H9 (cell line): ENCODE measurements around the gene CYB561D1. TPM values are rescaled to one million over a fixed set of nuclear protein-coding genes. Genes with fewer than 3 reads are reported as not detected.

Experiments used
- DNase-seq: peaks from one replicate; pipeline ENCODE4 v3.0.0-alpha.2; 2017
- H2AFZ ChIP-seq: one replicate; pipeline ENCODE4 v1.6.1; 2013; ENCODE audit warnings: mild to moderate bottlenecking, low read length, control low read depth, moderate library complexity
- H2AK5ac ChIP-seq: 2 replicates; pipeline ENCODE4 v1.6.1; 2013; ENCODE audit warnings: low read length, control low read depth, mixed read lengths; ENCODE audit not compliant: insufficient read length
- H2BK120ac ChIP-seq: one replicate; pipeline ENCODE4 v1.6.1; 2013; ENCODE audit warnings: low read depth, mild to moderate bottlenecking, low read length, control low read depth, inconsistent platforms; ENCODE audit not compliant: poor library complexity, severe bottlenecking
- H2BK12ac ChIP-seq: 2 replicates; pipeline ENCODE4 v1.6.1; 2013; ENCODE audit warnings: low read length, control low read depth, mixed read lengths, low read depth; ENCODE audit not compliant: insufficient read length
- H2BK15ac ChIP-seq: 2 replicates; pipeline ENCODE4 v1.6.1; 2013; ENCODE audit warnings: low read depth, low read length, control low read depth
- H2BK20ac ChIP-seq: one replicate; pipeline ENCODE4 v1.6.1; 2013; ENCODE audit warnings: low read depth, mild to moderate bottlenecking, low read length, control low read depth, inconsistent platforms; ENCODE audit not compliant: poor library complexity, severe bottlenecking
- H2BK5ac ChIP-seq: 2 replicates; pipeline ENCODE4 v1.6.1; 2013; ENCODE audit warnings: low read length, control low read depth, mixed read lengths; ENCODE audit not compliant: insufficient read length
- H3K14ac ChIP-seq: 2 replicates; pipeline ENCODE4 v1.6.1; 2013; ENCODE audit warnings: low read length, control low read depth; ENCODE audit not compliant: insufficient read depth
- H3K18ac ChIP-seq: 2 replicates; pipeline ENCODE4 v1.6.1; 2013; ENCODE audit warnings: low read depth, mild to moderate bottlenecking, mixed read lengths, low read length, control low read depth; ENCODE audit not compliant: insufficient read length
- H3K23ac ChIP-seq: 2 replicates; pipeline ENCODE4 v1.6.1; 2013; ENCODE audit warnings: low read length, control low read depth, mixed read lengths, low read depth; ENCODE audit not compliant: insufficient read length
- H3K23me2 ChIP-seq: 2 replicates; pipeline ENCODE4 v1.6.1; 2013; ENCODE audit warnings: low read depth, mild to moderate bottlenecking, mixed read lengths, low read length, control low read depth; ENCODE audit not compliant: insufficient read length, poor library complexity, severe bottlenecking
- H3K27ac ChIP-seq: 2 replicates; pipeline ENCODE4 v1.5.1; 2013; ENCODE audit warnings: low read length, control low read depth, mixed read lengths, low read depth; ENCODE audit not compliant: insufficient read length
- H3K27me3 ChIP-seq: 2 replicates; pipeline ENCODE4 v1.6.1; 2013; ENCODE audit warnings: low read length, control low read depth, inconsistent platforms; ENCODE audit not compliant: insufficient read depth
- H3K4ac ChIP-seq: 2 replicates; pipeline ENCODE4 v1.6.1; 2013; ENCODE audit warnings: low read depth, mild to moderate bottlenecking, control low read depth, inconsistent platforms, low read length, moderate library complexity
- H3K4me1 ChIP-seq: 2 replicates; pipeline ENCODE4 v1.6.1; 2013; ENCODE audit warnings: low read length, control low read depth, inconsistent platforms; ENCODE audit not compliant: insufficient read depth
- H3K4me2 ChIP-seq: 2 replicates; pipeline ENCODE4 v1.6.1; 2013; ENCODE audit warnings: low read length, control low read depth, mixed read lengths; ENCODE audit not compliant: insufficient read length, insufficient read depth
- H3K56ac ChIP-seq: 2 replicates; pipeline ENCODE4 v1.6.1; 2013; ENCODE audit warnings: low read depth, mild to moderate bottlenecking, mixed read lengths, low read length, control low read depth; ENCODE audit not compliant: insufficient read length
- H3K79me1 ChIP-seq: 2 replicates; pipeline ENCODE4 v1.6.1; 2013; ENCODE audit warnings: low read depth, mild to moderate bottlenecking, moderate library complexity, low read length, control low read depth, inconsistent platforms; ENCODE audit not compliant: insufficient read depth, poor library complexity, severe bottlenecking
- H3K79me2 ChIP-seq: 2 replicates; pipeline ENCODE4 v1.6.1; 2013; ENCODE audit warnings: low read length, control low read depth, inconsistent platforms; ENCODE audit not compliant: insufficient read depth
- H3K9ac ChIP-seq: 2 replicates; pipeline ENCODE4 v1.6.1; 2013; ENCODE audit warnings: low read length, control low read depth, mixed read lengths; ENCODE audit not compliant: insufficient read length; ENCODE audit errors: extremely low read depth
- H3K9me3 ChIP-seq: one replicate; pipeline ENCODE4 v1.6.1; 2013; ENCODE audit warnings: low read depth, low read length, inconsistent platforms; ENCODE audit not compliant: control insufficient read depth
- H3T11ph ChIP-seq: one replicate; pipeline ENCODE4 v1.6.1; 2013; ENCODE audit warnings: mild to moderate bottlenecking, low read length, control low read depth, inconsistent platforms
- H4K20me1 ChIP-seq: one replicate; pipeline ENCODE4 v1.6.1; 2013; ENCODE audit not compliant: control insufficient read depth, insufficient read length, insufficient read depth
- H4K5ac ChIP-seq: 2 replicates; pipeline ENCODE4 v1.6.1; 2013; ENCODE audit warnings: low read depth, mild to moderate bottlenecking, mixed read lengths, low read length, control low read depth; ENCODE audit not compliant: insufficient read length
- H4K8ac ChIP-seq: replicated peaks from 2 replicates; pipeline ENCODE4 v1.6.1; 2013; ENCODE audit warnings: low read length, control low read depth, mixed read lengths, low read depth; ENCODE audit not compliant: insufficient read length
- H4K91ac ChIP-seq: 2 replicates; pipeline ENCODE4 v1.6.1; 2013; ENCODE audit warnings: low read depth, mild to moderate bottlenecking, moderate library complexity, mixed read lengths, low read length, control low read depth; ENCODE audit not compliant: insufficient read length
- H3K27ac Mint-ChIP-seq, 3 experiments: 2 replicates in 2 of 3; 3 replicates in 1 of 3; pipeline ENCODE4 v1.8.0; 2020 to 2021; ENCODE audit warnings: mixed read lengths in 3 of 3, mild to moderate bottlenecking in 1 of 3, moderate library complexity in 1 of 3
- H3K27me3 Mint-ChIP-seq: 2 replicates; pipeline ENCODE4 v1.8.0; 2021; ENCODE audit warnings: low read depth, mild to moderate bottlenecking, moderate library complexity, mixed read lengths
- H3K36me3 Mint-ChIP-seq, 3 experiments: 2 replicates in 2 of 3; 3 replicates in 1 of 3; pipeline ENCODE4 v1.8.0; 2020 to 2021; ENCODE audit warnings: low read depth in 3 of 3, mixed read lengths in 3 of 3; ENCODE audit not compliant: insufficient read depth in 1 of 3
- H3K4me1 Mint-ChIP-seq, 2 experiments: 2 replicates each; pipeline ENCODE4 v1.8.0; 2020; ENCODE audit warnings: mixed read lengths in 2 of 2
- H3K4me3 Mint-ChIP-seq, 2 experiments: 2 replicates in 1 of 2; 3 replicates in 1 of 2; pipeline ENCODE4 v1.8.0; 2020 to 2021; ENCODE audit warnings: mild to moderate bottlenecking in 2 of 2, mixed read lengths in 2 of 2, moderate library complexity in 1 of 2
- H3K9me3 Mint-ChIP-seq, 2 experiments: 2 replicates in 1 of 2; 3 replicates in 1 of 2; pipeline ENCODE4 v1.8.0; 2020; ENCODE audit warnings: mild to moderate bottlenecking in 2 of 2, mixed read lengths in 2 of 2, moderate library complexity in 1 of 2
- CTCF ChIP-seq: fragments of 200-600 bp; sonication (generic); conservative IDR thresholded peaks from 3 replicates; pipeline ENCODE4 v1.8.0; 2021; ENCODE audit warnings: antibody characterized with exemption, mild to moderate bottlenecking
- WGBS: extraction: QIAGEN DNeasy Blood & Tissue Kit; methylation state at CpG from one replicate; pipeline ENCODE4 v1.1.7; 2013; ENCODE audit warnings: missing lambda C conversion rate, low lambda C conversion rate, mixed read lengths; ENCODE audit not compliant: insufficient read length; ENCODE audit errors: extremely low coverage; 5-methylcytosine and 5-hydroxymethylcytosine counted together
- total RNA-seq: library from RNA; stranded (reverse); gene quantifications from 2 replicates; pipeline ENCODE4 v1.2.1, GENCODE V29; 2021

Gene CYB561D1
- total RNA-seq, 1 experiment from 2014 or later: 6.5 TPM

GRCh38 chr1:109539676-109540075 is 45.8 kb downstream of the CYB561D1 start, which contains the start of gene GPR61:
GPR61 (plus strand) TSS chr1:109539872; CDS start chr1:109543023, 3,151 bp downstream.
- Histone ChIP-seq H3K27me3 (no peaks in the 10 kb centered on the region), H3K23ac (no peak within 1 kb of the TSS), H3K4ac (no peak within 1 kb of the TSS), H2AK5ac (no peak within 1 kb of the TSS), H2AFZ (no peak within 1 kb of the TSS), H3K4me2 (no peak within 1 kb of the TSS), H3T11ph (no peak within 1 kb of the TSS), H3K9ac (no peak within 1 kb of the TSS), H3K4me1 (no peaks in the 10 kb centered on the region; the same call in 1 of the 2 replicates), H4K91ac (no peak within 1 kb of the TSS), H3K79me1 (no peaks in the 10 kb centered on the region), H3K27ac (no peak within 1 kb of the TSS), H3K18ac (no peak within 1 kb of the TSS), H4K20me1 (no peaks in the 10 kb centered on the region), H2BK15ac (no peak within 1 kb of the TSS), H4K5ac (no peak within 1 kb of the TSS), H3K79me2 (no peaks in the 10 kb centered on the region), H3K23me2 (no peaks in the 10 kb centered on the region), H3K9me3 (no peaks in the 10 kb centered on the region), H4K8ac (no peak within 1 kb of the TSS), H3K14ac (no peak within 1 kb of the TSS), H2BK120ac (no peak within 1 kb of the TSS), H3K56ac (no peak within 1 kb of the TSS), H2BK20ac (no peak within 1 kb of the TSS), H2BK5ac (no peak within 1 kb of the TSS), H2BK12ac (no peak within 1 kb of the TSS)
- no peak for DNase-seq
- H3K36me3 Mint-ChIP-seq: no peaks in the 10 kb centered on the region; a peak in 1 of 7 replicates
- H3K9me3 Mint-ChIP-seq: no peaks in the 10 kb centered on the region; a peak in 1 of 5 replicates
- H3K27me3 Mint-ChIP-seq: peaks cover 2% of the 10 kb centered on the region
- peak within 1 kb of the TSS in 1 of 3 experiments; percentile 29; a peak in 1 of 7 replicates for H3K27ac Mint-ChIP-seq
- H3K4me1 Mint-ChIP-seq: peaks cover 8 to 21% of the 10 kb centered on the region in 2 experiments
- peak within 1 kb of the TSS in 1 of 2 experiments; percentile 57; a peak in 3 of 5 replicates for H3K4me3 Mint-ChIP-seq
- no peak for TF ChIP-seq CTCF
- WGBS: no CpG with 5 or more reads among the region's 7 CpGs
